ENCODE measurements around the gene PAK6.

GRCh38 chr15:40281057-40281800 lies 42.4 kb downstream of the PAK6 start:
- TF ChIP-seq POLR2A (IDR thresholded peaks at IDR 0.05) = no peak
- TF ChIP-seq CTCF (IDR thresholded peaks at IDR 0.05) = no peak

Measured in heart left ventricle (tissue), 13 donors.